Upper lobe of left lung (tissue), 4 donors: Measurements from ENCODE around the gene GRID1.

Experiments used
- CTCF ChIP-seq, 6 experiments: fragments of 450-650 bp in 4 of 6; fragments of 200-600 bp in 2 of 6; sonication (generic) in 2 of 6; IDR thresholded peaks; one replicate each; pipeline ENCODE4 v1.5.1; 2016 to 2019; ENCODE audit warnings: antibody characterized with exemption in 6 of 6
- EP300 ChIP-seq, 4 donors: sonication (generic); formaldehyde crosslinking; IDR thresholded peaks; one replicate each; pipeline ENCODE4 v1.5.1; 2017; ENCODE audit warnings: antibody characterized with exemption in 4 of 4, control low read depth in 2 of 4
- POLR2A ChIP-seq, 4 donors: fragments of 450-650 bp; IDR thresholded peaks; one replicate each; pipeline ENCODE4 v1.5.1; 2016 to 2017; ENCODE audit warnings: antibody characterized with exemption in 4 of 4, mild to moderate bottlenecking in 2 of 4
- POLR2AphosphoS5 ChIP-seq, 2 donors: sonication (generic); formaldehyde crosslinking; IDR thresholded peaks; one replicate each; pipeline ENCODE4 v1.5.1; 2017; ENCODE audit warnings: antibody characterized with exemption in 2 of 2

DNA sequence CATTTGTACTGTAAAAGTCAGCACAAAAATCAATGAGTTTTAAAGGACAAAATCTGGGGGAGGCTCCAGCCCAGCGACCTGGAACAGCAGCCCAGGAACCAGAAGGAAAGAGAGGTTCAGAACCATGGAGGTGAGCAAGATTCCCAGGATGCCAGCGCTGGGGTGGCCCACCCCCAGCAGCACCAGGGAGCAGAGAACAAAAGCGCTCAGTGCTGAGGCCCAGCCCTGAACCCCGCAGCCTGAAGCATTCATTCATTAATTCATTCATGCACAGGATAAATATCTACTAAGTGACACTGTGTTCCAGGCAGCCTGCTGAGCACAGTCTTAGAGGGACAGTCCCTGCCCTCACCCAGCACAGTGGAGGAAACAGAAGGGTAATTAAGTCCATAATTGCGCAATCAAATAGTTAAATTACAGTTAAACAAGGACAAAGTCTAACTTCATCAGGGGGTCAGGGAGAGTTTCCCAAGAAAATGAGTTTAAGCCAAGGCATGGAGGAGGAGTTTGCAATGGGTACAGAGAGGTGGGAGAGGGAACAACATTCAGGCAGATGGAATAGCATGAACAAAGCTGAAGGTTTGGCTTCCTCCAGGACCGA lies 202.3 kb downstream of the GRID1 start:
- TF ChIP-seq POLR2AphosphoS5 (IDR thresholded peaks at IDR 0.05) (no peak), POLR2A (IDR thresholded peaks at IDR 0.05) (no peak), CTCF (IDR thresholded peaks at IDR 0.05) (no peak), EP300 (IDR thresholded peaks at IDR 0.05) (no peak)
